ENCODE measurements around the gene COX4I2.
"Not testable (repeated sequence)": the region's sequence is repeated elsewhere in the genome, so short reads cannot be mapped to it uniquely, and the experiment has no call there.

GRCh38 chr20:31648104-31648503 lies 10.4 kb downstream of the COX4I2 start:
- TF ChIP-seq CTCF (IDR thresholded peaks at IDR 0.05); POLR2A (IDR thresholded peaks at IDR 0.05; ENCODE audit: low read depth); POLR2AphosphoS5 (IDR thresholded peaks at IDR 0.05); EP300 (IDR thresholded peaks at IDR 0.05): not testable (repeated sequence)

Measured in esophagus muscularis mucosa (tissue), 4 donors.